ENCODE data around the gene MOB2. TPM values are rescaled to one million over a fixed set of nuclear protein-coding genes. Genes with fewer than 3 reads are reported as not detected.

Gene MOB2
- total RNA-seq, 1 donor from 2014 or later = 29.0 TPM

DNA sequence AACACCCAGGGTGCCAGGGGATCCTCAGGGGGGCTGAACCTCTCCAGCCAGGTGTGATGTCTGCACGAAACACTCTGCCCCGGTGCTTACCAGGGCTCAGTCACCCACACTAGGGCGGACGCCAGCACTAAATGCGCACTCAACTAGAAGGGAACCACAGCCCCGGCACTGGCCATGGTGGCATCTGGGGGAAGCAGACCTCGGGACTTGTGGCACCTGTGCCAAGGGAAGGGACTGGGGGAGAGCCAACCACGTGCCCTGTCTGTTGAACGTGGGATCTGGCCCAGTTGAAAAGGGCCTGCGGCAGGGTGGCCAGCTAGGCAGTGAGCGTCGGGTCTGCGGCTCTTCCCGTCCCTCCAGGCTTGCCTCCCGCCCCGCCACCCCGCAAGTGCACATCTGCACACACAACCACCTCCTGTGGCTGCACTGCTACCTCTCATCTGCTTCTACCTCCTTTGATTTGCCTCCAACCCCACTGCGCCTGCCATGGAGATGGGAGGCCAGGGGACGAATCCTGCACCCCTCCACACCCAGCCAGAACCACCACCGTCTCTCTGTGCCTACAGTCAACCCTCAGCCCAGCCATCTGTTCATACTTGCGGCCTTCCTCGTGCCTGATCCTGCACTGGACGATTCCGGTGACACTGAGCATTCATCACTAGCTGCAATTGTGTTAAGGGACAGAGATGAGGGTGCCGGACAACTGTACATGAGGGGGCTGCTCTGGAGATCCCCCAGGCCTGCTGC, 15.0 kb upstream of the MOB2 start:
- TF ChIP-seq, protein P1, sequence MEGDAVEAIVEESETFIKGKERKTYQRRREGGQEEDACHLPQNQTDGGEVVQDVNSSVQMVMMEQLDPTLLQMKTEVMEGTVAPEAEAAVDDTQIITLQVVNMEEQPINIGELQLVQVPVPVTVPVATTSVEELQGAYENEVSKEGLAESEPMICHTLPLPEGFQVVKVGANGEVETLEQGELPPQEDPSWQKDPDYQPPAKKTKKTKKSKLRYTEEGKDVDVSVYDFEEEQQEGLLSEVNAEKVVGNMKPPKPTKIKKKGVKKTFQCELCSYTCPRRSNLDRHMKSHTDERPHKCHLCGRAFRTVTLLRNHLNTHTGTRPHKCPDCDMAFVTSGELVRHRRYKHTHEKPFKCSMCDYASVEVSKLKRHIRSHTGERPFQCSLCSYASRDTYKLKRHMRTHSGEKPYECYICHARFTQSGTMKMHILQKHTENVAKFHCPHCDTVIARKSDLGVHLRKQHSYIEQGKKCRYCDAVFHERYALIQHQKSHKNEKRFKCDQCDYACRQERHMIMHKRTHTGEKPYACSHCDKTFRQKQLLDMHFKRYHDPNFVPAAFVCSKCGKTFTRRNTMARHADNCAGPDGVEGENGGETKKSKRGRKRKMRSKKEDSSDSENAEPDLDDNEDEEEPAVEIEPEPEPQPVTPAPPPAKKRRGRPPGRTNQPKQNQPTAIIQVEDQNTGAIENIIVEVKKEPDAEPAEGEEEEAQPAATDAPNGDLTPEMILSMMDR (IDR thresholded peaks at IDR 0.05; ENCODE audit: partially characterized antibody, unreplicated experiment) = no peak
- Mint-ChIP-seq H3K4me1 (ENCODE audit: low read depth, unreplicated experiment) (peaks cover 16% of the 10 kb centered on the region), H3K27me3 (ENCODE audit: unreplicated experiment) (peaks cover 14% of the 10 kb centered on the region), H3K27ac (ENCODE audit: unreplicated experiment) (peak overlapping the region; percentile 62), H3K4me3 (ENCODE audit: unreplicated experiment) (peak overlapping the region; percentile 25), H3K36me3 (ENCODE audit: unreplicated experiment) (peaks cover 11% of the 10 kb centered on the region), H3K9me3 (ENCODE audit: unreplicated experiment) (peaks cover 11% of the 10 kb centered on the region)
- no peak for DNase-seq

DNA sequence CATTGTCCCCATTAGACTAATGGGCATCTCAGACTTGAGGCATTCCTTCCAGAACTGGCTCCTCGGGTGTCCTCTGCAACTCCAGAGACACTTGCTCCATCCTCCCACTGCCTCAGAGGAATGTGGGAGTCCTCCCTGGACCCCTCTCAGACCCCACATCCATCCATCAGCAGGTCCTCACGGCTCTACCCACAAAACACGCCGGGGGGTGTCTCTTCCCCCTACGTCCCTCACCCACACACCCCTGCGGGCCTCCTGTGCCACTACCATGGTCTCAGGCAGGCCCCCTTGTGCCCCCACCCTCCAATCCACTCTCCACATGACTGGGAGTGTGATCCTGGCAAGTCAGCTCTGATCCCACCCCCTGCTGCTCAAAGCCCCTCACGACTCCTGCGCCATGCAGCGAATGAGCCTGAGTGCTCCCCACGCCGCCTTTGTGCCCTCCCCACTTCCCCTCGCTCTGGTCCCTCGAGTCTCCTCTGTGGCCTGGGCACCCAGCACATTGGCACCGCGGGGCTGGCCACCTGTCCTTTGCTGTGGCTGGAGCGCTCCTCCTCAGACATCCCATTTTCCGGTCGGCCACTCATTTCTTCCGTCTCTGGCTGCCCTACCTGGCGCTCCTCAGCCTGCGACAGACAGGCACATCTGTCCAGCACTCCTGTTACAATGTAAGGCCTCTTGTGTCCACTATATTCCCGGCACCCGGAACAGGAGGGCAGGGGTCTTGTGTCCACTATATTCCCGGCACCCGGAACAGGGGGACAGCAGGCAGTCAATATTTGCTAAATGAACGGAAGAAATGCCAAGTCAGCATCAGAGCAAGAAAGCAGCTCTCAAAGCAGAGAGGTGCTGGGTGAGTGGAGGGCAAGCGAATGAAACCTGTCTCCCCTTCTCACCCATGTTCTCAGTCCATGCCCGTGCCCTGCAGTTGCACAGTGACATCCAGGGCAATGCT, 14.2 kb upstream of the MOB2 start:
- Mint-ChIP-seq H3K4me1 (ENCODE audit: low read depth, unreplicated experiment) (peaks cover 12% of the 10 kb centered on the region), H3K36me3 (ENCODE audit: unreplicated experiment) (peaks cover 17% of the 10 kb centered on the region), H3K4me3 (ENCODE audit: unreplicated experiment) (no peak overlapping the region), H3K27me3 (ENCODE audit: unreplicated experiment) (peaks cover 14% of the 10 kb centered on the region), H3K9me3 (ENCODE audit: unreplicated experiment) (peaks cover 11% of the 10 kb centered on the region), H3K27ac (ENCODE audit: unreplicated experiment) (no peak overlapping the region)
- TF ChIP-seq, protein P1 (IDR thresholded peaks at IDR 0.05; ENCODE audit: partially characterized antibody, unreplicated experiment) = no peak
- no peak for DNase-seq

DNA sequence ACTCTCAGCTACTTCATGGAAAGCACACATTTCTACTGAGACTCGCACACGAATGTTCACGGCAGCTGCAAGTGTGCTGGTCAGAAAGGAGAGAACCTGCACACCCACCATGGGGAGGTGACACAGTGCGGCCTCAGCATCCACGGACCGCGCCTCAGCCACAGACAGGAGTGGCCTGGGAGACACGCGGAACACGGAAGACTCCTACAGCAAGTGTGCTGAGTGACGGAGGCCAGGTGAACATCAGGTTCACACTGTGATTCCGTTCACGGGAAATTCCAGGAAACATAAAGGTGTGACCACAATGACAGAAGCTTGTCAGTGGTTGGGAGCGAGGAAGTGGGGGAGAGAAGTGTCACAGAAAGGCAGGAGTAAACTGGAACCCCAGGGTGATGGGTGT, 13.3 kb upstream of the MOB2 start:
- Mint-ChIP-seq H3K27me3 (ENCODE audit: unreplicated experiment) (peaks cover 12% of the 10 kb centered on the region), H3K27ac (ENCODE audit: unreplicated experiment) (no peak overlapping the region), H3K4me3 (ENCODE audit: unreplicated experiment) (peak overlapping the region; percentile 10), H3K9me3 (ENCODE audit: unreplicated experiment) (peaks cover 11% of the 10 kb centered on the region), H3K4me1 (ENCODE audit: low read depth, unreplicated experiment) (peaks cover 12% of the 10 kb centered on the region), H3K36me3 (ENCODE audit: unreplicated experiment) (peaks cover 19% of the 10 kb centered on the region)
- TF ChIP-seq, protein P1 (IDR thresholded peaks at IDR 0.05; ENCODE audit: partially characterized antibody, unreplicated experiment) = no peak
- DNase-seq = no peak

DNA sequence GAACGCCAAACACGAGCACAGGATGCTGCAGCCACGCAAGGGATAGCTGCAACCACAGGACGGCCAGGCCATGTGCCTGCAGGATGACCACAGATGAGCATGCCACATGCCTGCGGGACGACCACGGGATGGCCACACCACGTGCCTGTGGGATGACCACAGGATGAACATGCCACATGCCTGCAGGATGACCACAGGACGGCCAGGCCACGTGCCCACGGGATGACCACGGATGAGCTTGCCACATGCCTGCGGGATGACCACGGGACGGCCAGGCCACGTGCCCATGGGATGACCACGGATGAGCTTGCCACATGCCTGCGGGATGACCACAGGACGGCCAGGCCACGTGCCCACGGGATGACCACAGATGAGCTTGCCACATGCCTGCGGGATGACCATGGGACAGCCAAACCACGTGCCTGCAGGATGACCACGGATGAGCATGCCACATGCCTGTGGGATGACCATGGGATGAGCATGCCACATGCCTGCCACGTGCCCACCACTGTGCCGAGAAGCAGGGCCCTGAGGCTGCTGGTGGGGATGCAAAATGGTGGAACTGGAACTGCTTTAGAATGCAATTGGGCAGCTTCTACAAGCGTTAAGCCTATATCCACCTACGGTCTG, 12.8 kb upstream of the MOB2 start:
- no peak overlapping the region for H3K27ac Mint-ChIP-seq (ENCODE audit: unreplicated experiment)
- peaks cover 12% of the 10 kb centered on the region for H3K27me3 Mint-ChIP-seq (ENCODE audit: unreplicated experiment)
- H3K36me3 Mint-ChIP-seq (ENCODE audit: unreplicated experiment) = peaks cover 23% of the 10 kb centered on the region
- no peak overlapping the region for H3K4me3 Mint-ChIP-seq (ENCODE audit: unreplicated experiment)
- peaks cover 11% of the 10 kb centered on the region for H3K9me3 Mint-ChIP-seq (ENCODE audit: unreplicated experiment)
- H3K4me1 Mint-ChIP-seq (ENCODE audit: low read depth, unreplicated experiment) = peaks cover 12% of the 10 kb centered on the region
- no peak for DNase-seq
- TF ChIP-seq, protein P1 (IDR thresholded peaks at IDR 0.05; ENCODE audit: partially characterized antibody, unreplicated experiment) = no peak

All from glutamatergic neuron (in vitro differentiated cells).